Pons (tissue), 1 donor: Measurements from ENCODE around the gene MED15.
"Not testable (repeated sequence)": the region's sequence is repeated elsewhere in the genome, so short reads cannot be mapped to it uniquely, and the experiment has no call there.

ENCODE experiments used
- DNase-seq: peaks from one replicate; pipeline ENCODE4 v3.0.0-alpha.2; 2016; ENCODE audit warnings: low spot score

Gene MED15

GRCh38 chr22:20604092-20604747 lies 96.8 kb downstream of the MED15 start:
- DNase-seq, result no peak

GRCh38 chr22:20604776-20605221 lies 97.4 kb downstream of the MED15 start:
- no peak for DNase-seq

GRCh38 chr22:20605328-20605727 lies 97.9 kb downstream of the MED15 start:
- no peak for DNase-seq

GRCh38 chr22:20606041-20606783 lies 98.8 kb downstream of the MED15 start:
- peak; percentile 34 for DNase-seq

GRCh38 chr22:20606784-20607128 lies 99.3 kb downstream of the MED15 start:
- DNase-seq, result no peak

- no peak for DNase-seq
These were observed 99.9 kb downstream of the MED15 start for GRCh38 chr22:20607157-20607907.

- no peak for DNase-seq
These were observed 102.9 kb downstream of the MED15 start for GRCh38 chr22:20610243-20610686.

- DNase-seq, result no peak
These were observed 103.3 kb downstream of the MED15 start for GRCh38 chr22:20610757-20611156.

GRCh38 chr22:20611418-20611817 lies 104.0 kb downstream of the MED15 start:
- no peak for DNase-seq

GRCh38 chr22:20613301-20613700 lies 105.9 kb downstream of the MED15 start:
- DNase-seq, result no peak

- DNase-seq, result peak; percentile 2
These were observed 107.6 kb downstream of the MED15 start for GRCh38 chr22:20615021-20615420.

- no peak for DNase-seq
These were observed 108.4 kb downstream of the MED15 start for GRCh38 chr22:20615533-20616450.

- no peak for DNase-seq
These were observed 109.1 kb downstream of the MED15 start for GRCh38 chr22:20616451-20617043.

- no peak for DNase-seq
These were observed 111.1 kb downstream of the MED15 start for GRCh38 chr22:20618488-20618887.

GRCh38 chr22:20619045-20619892 lies 111.9 kb downstream of the MED15 start:
- no peak for DNase-seq

GRCh38 chr22:20619893-20620194 lies 112.4 kb downstream of the MED15 start:
- not testable (repeated sequence) for DNase-seq

- DNase-seq, result no peak
These were observed 113.8 kb downstream of the MED15 start for GRCh38 chr22:20621162-20621561.

- no peak for DNase-seq
These were observed 115.4 kb downstream of the MED15 start for GRCh38 chr22:20622650-20623339.

- no peak for DNase-seq
These were observed 116.8 kb downstream of the MED15 start for GRCh38 chr22:20624161-20624616.

GRCh38 chr22:20625270-20625669 lies 117.9 kb downstream of the MED15 start:
- DNase-seq, result no peak
